Measurements from ENCODE around the gene ZNF235.
"Not testable (repeated sequence)": the region's sequence is repeated elsewhere in the genome, so short reads cannot be mapped to it uniquely, and the experiment has no call there.

ZNF235 gene

GRCh38 chr19:44255705-44256411 is 49.0 kb downstream of the ZNF235 start:
- no peak for DNase-seq (ENCODE audit: low read depth)

- DNase-seq (ENCODE audit: low read depth): no peak
Measured at GRCh38 chr19:44254496-44254895, 50.3 kb downstream of the ZNF235 start.

GRCh38 chr19:44253392-44253791 is 51.4 kb downstream of the ZNF235 start:
- not testable (repeated sequence) for DNase-seq (ENCODE audit: low read depth)

- not testable (repeated sequence) for DNase-seq (ENCODE audit: low read depth)
Measured at GRCh38 chr19:44252332-44252731, 52.5 kb downstream of the ZNF235 start.

GRCh38 chr19:44236384-44236783 is 68.4 kb downstream of the ZNF235 start:
- DNase-seq (ENCODE audit: low read depth): no peak

Data from GM04503 (cell line).